Right cardiac atrium (tissue), 5 donors: Measurements from ENCODE around the gene MAGEA3. TPM values are rescaled to one million over a fixed set of nuclear protein-coding genes. Genes with fewer than 3 reads are reported as not detected.
"Not testable (repeated sequence)": the region's sequence is repeated elsewhere in the genome, so short reads cannot be mapped to it uniquely, and the experiment has no call there.

Source experiments
- ATAC-seq, 2 donors: fragments of 200-7000 bp; cut with Tn5 transposase; one replicate each; pipeline versions ENCODE4 v1.8.0 to v1.9.1; 2020; ENCODE audit warnings: moderate library complexity in 2 of 2, mild to moderate bottlenecking in 1 of 2
- DNase-seq, 3 donors: peaks; one replicate each; pipeline ENCODE4 v3.0.0-alpha.2; 2020
- H3K27ac ChIP-seq: one replicate; pipeline ENCODE4 v1.5.1; 2013; ENCODE audit warnings: mild to moderate bottlenecking, low read length, control low read depth, moderate library complexity
- H3K27me3 ChIP-seq: one replicate; pipeline ENCODE4 v1.6.1; 2013; ENCODE audit not compliant: control insufficient read depth, insufficient read depth
- H3K4me1 ChIP-seq: one replicate; pipeline ENCODE4 v1.6.1; 2013; ENCODE audit warnings: low read length; ENCODE audit not compliant: control insufficient read depth, insufficient read depth
- H3K4me3 ChIP-seq: one replicate; pipeline ENCODE4 v1.5.1; 2013; ENCODE audit warnings: low read length, control low read depth
- H3K9me3 ChIP-seq: one replicate; pipeline ENCODE4 v1.6.1; 2013; ENCODE audit warnings: low read length; ENCODE audit not compliant: control insufficient read depth
- WGBS: extraction: QIAGEN DNeasy Blood & Tissue Kit; methylation state at CpG from one replicate; pipeline ENCODE4 v1.1.7; 2013; 5-methylcytosine and 5-hydroxymethylcytosine counted together
- intact Hi-C, 4 donors: fragments of 100-400 bp; cut with DNase I; formaldehyde crosslinking; loops; one replicate each; pipeline versions ENCODE4 v1.11.0 to v1.14.0; 2022 to 2023
- polyA plus RNA-seq: library from polyadenylated mRNA; stranded (reverse); fragments of 200-250 nt; gene quantifications from one replicate; pipeline ENCODE4 v1.2.3, GENCODE V29; 2013
- total RNA-seq, 4 donors: library from RNA; stranded (reverse); fragmentation: NEBNext Ultra II Directional; extraction: Animal tissue kit (Norgen Biotek cat#: 25700); gene quantifications; one replicate each; pipeline ENCODE4 v1.2.1, GENCODE V29; 2021
- donor health status: healthy with polysubstance abuse.
- donor health status: DM: no; HTN: yes; CAD: no.
- donor health status: DM: no; HTN: no; CAD: no.
- donor health status: DM: no; HTN: yes; CAD: no; lungs with severe emphysema.
- donor health status: DM: yes; HTN: yes; CAD: no.

The MAGEA3 gene
- total and polyA plus RNA-seq, 5 donors = not detected

DNA sequence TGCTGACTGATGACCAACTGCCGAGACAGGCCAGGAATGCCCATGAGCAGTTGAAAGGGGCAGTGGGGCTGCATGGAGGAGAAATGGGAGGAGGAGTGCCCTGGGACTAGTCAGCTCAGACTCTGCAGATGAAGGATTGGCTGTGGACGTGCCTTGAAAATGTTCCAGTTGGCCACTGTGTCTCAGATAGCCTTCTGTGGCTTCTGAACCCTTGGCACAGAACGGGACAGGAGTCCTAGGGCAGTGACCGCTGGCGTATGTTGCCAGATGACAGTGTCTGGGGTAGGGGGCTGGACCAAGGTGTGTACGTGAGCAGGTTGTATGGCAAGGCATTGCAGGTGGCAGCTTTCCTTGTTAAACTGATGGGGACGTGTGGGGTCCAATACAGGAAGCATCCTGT is 7.9 kb downstream of the MAGEA3 start:
- 85% methylated on average over 2 of the region's 7 CpGs for WGBS
- H3K4me3 ChIP-seq, intact Hi-C loops, ATAC-seq, H3K9me3 ChIP-seq, H3K4me1 ChIP-seq, DNase-seq, H3K27me3 ChIP-seq, H3K27ac ChIP-seq: not testable (repeated sequence)

DNA sequence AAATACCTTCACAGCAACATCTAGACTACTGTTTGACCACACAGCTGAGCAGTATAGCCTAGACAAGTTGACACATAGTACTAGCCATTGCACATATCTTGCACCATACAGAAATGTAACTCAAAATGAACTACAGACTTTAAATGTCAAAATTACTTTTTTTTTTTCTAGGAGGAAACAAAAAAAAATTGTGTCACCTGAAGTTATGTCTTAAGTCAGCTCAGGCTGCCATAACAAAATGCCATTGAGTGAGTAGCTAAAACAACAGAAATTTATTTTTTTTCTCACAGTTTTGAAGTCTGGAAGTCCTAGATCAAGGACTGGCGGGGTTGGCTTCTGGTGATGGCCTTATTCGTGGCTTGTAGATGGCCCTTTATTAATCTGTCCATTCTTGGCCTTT is 10.6 kb downstream of the MAGEA3 start, which contains the start of gene CSAG2:
Gene CSAG2, minus strand, starts transcription at position 101 of the 400 bp plus-strand sequence. CDS start 161 bp downstream, outside the sequence.
- DNase-seq = not testable (repeated sequence)
- no CpG with 5 or more reads among the region's 2 CpGs for WGBS

GRCh38 chrX:152713195-152713594 is 14.6 kb downstream of the MAGEA3 start:
- intact Hi-C loops, H3K9me3 ChIP-seq, H3K27me3 ChIP-seq, ATAC-seq, H3K4me1 ChIP-seq, H3K27ac ChIP-seq, H3K4me3 ChIP-seq, DNase-seq: not testable (repeated sequence)
- no CpG with 5 or more reads among the region's 5 CpGs for WGBS

More for the DNA sequence above, 10.6 kb downstream of the MAGEA3 start, which contains the start of gene CSAG2:
- ATAC-seq, intact Hi-C loops, H3K27me3 ChIP-seq, H3K4me3 ChIP-seq, H3K4me1 ChIP-seq, H3K9me3 ChIP-seq, H3K27ac ChIP-seq: not testable (repeated sequence)

- WGBS = no CpG with 5 or more reads among the region's 35 CpGs
- ATAC-seq, H3K9me3 ChIP-seq, H3K4me3 ChIP-seq, DNase-seq, intact Hi-C loops, H3K27ac ChIP-seq, H3K27me3 ChIP-seq, H3K4me1 ChIP-seq: not testable (repeated sequence)
These were observed 15.5 kb downstream of the MAGEA3 start, which contains the start of gene MAGEA2B for GRCh38 chrX:152713815-152714787. MAGEA2B (plus strand) TSS chrX:152714628; CDS start chrX:152717107, 2,479 bp downstream.

- no peak for ATAC-seq
- Histone ChIP-seq H3K4me3 (no peak overlapping the region), H3K27me3 (no peaks in the 10 kb centered on the region), H3K27ac (no peak overlapping the region), H3K4me1 (no peaks in the 10 kb centered on the region), H3K9me3 (no peaks in the 10 kb centered on the region)
- DNase-seq = no peak
- WGBS = 64% methylated on average over 7 of the region's 7 CpGs
- intact Hi-C loops = no loop called here
These were observed 26.8 kb downstream of the MAGEA3 start for GRCh38 chrX:152725409-152725808.

DNA sequence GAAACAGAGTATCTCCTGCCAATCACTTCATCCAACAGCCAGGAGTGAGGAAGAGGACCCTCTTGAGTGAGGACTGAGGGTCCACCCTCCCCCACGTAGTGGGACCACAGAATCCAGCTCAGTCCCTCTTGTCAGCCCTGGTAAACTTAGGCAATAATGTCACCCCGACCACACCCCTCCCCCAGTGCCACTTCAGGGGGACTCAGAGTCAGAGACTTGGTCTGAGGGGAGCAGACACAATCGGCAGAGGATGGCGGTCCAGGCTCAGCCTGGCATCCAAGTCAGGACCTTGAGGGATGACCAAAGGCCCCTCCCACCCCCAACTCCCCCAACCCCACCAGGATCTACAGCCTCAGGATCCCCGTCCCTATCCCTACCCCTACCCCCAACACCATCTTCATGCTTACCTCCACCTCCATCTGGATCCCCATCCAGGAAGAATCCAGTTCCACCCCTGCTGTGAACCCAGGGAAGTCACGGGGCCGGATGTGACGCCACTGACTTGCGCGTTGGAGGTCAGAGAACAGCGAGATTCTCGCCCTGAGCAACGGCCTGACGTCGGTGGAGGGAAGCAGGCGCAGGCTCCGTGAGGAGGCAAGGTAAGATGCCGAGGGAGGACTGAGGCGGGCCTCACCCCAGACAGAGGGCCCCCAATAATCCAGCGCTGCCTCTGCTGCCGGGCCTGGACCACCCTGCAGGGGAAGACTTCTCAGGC is 34.8 kb downstream of the MAGEA3 start, which contains the start of the genes CSAG1 and MAGEA12:
Gene CSAG1, minus strand, starts transcription at position 461 of the 715 bp plus-strand sequence. CDS start 1,261 bp downstream, outside the sequence.
Gene MAGEA12, plus strand, starts transcription at position 497 of the 715 bp plus-strand sequence. CDS start 2,405 bp downstream, outside the sequence.
- Histone ChIP-seq H3K27ac (no peak within 1 kb of the TSS), H3K4me3 (no peak within 1 kb of the TSS), H3K9me3 (no peaks in the 10 kb centered on the region), H3K27me3 (no peaks in the 10 kb centered on the region), H3K4me1 (no peaks in the 10 kb centered on the region)
- no peak for DNase-seq
- WGBS = 92% methylated on average over 19 of the region's 21 CpGs
- intact Hi-C loops = no loop called here
- ATAC-seq = no peak

DNA sequence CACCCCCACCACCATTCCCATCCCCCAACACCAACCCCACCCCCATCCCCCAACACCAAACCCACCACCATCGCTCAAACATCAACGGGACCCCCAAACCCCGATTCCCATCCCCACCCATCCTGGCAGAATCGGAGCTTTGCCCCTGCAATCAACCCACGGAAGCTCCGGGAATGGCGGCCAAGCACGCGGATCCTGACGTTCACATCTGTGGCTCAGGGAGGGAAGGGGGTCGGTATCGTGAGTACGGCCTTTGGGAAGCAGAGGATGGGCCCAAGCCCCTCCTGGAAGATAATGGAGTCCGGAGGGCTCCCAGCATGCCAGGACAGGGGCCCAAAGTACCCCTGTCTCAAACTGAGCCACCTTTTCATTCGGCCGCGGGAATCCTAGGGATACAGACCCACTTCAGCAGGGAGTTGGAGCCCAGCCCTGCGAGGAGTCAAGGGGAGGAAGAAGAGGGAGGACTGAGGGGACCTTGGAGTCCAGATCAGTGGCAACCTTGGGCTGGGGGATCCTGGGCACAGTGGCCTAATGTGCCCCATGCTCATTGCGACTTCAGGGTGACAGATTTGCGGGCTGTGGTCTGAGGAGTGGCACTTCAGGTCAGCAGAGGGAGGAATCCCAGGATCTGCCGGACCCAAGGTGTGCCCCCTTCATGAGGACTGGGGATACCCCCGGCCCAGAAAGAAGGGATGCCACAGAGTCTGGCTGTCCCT is 35.7 kb downstream of the MAGEA3 start:
- intact Hi-C loops, H3K4me1 ChIP-seq, ATAC-seq, H3K9me3 ChIP-seq, H3K4me3 ChIP-seq, H3K27ac ChIP-seq, DNase-seq, H3K27me3 ChIP-seq: not testable (repeated sequence)
- WGBS = 92% methylated on average over 22 of the region's 22 CpGs

GRCh38 chrX:152735101-152735500 is 36.5 kb downstream of the MAGEA3 start:
- Histone ChIP-seq H3K9me3 (no peaks in the 10 kb centered on the region), H3K27me3 (no peaks in the 10 kb centered on the region), H3K4me1 (no peaks in the 10 kb centered on the region), H3K4me3 (no peak overlapping the region), H3K27ac (no peak overlapping the region)
- no peak for DNase-seq
- intact Hi-C loops = no loop called here
- WGBS = 64% methylated on average over 2 of the region's 2 CpGs
- ATAC-seq = no peak

DNA sequence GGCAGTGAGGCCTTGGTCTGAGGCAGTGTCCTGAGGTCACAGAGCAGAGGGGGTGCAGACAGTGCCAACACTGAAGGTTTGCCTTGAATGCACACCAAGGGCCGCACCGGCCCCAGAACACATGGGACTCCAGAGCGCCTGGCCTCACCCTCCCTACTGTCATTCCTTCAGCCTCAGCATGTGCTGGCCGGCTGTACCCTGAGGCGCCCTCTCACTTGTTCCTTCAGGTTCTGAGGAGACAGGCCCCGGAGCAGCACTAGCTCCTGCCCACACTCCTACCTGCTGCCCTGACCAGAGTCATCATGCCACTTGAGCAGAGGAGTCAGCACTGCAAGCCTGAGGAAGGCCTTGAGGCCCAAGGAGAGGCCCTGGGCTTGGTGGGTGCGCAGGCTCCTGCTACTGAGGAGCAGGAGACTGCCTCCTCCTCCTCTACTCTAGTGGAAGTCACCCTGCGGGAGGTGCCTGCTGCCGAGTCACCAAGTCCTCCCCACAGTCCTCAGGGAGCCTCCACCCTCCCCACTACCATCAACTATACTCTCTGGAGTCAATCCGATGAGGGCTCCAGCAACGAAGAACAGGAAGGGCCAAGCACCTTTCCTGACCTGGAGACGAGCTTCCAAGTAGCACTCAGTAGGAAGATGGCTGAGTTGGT is 37.4 kb downstream of the MAGEA3 start:
- DNase-seq = no peak
- no peaks in the 10 kb centered on the region for H3K4me1 ChIP-seq
- H3K9me3 ChIP-seq = no peaks in the 10 kb centered on the region
- no peaks in the 10 kb centered on the region for H3K27me3 ChIP-seq
- intact Hi-C loops = no loop called here
- no peak for ATAC-seq
- 92% methylated on average over 12 of the region's 12 CpGs for WGBS
- H3K27ac ChIP-seq = no peak overlapping the region
- H3K4me3 ChIP-seq = no peak overlapping the region

DNA sequence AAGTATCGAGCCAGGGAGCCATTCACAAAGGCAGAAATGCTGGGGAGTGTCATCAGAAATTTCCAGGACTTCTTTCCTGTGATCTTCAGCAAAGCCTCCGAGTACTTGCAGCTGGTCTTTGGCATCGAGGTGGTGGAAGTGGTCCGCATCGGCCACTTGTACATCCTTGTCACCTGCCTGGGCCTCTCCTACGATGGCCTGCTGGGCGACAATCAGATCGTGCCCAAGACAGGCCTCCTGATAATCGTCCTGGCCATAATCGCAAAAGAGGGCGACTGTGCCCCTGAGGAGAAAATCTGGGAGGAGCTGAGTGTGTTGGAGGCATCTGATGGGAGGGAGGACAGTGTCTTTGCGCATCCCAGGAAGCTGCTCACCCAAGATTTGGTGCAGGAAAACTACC is 37.9 kb downstream of the MAGEA3 start:
- intact Hi-C loops, H3K9me3 ChIP-seq, DNase-seq, H3K4me1 ChIP-seq, ATAC-seq, H3K27ac ChIP-seq, H3K27me3 ChIP-seq, H3K4me3 ChIP-seq: not testable (repeated sequence)
- 90% methylated on average over 12 of the region's 12 CpGs for WGBS
